Gastroesophageal sphincter (tissue), 3 donors: ENCODE results near the gene HMX3.

Source experiments
- CTCF ChIP-seq, 4 experiments: fragments of 200-600 bp in 2 of 4; fragments of 450-650 bp in 2 of 4; sonication (generic) in 1 of 4; IDR thresholded peaks; one replicate each; pipeline ENCODE4 v1.5.1; 2017 to 2019; ENCODE audit warnings: antibody characterized with exemption in 4 of 4, mild to moderate bottlenecking in 2 of 4, moderate library complexity in 2 of 4
- EP300 ChIP-seq: sonication (generic); formaldehyde crosslinking; IDR thresholded peaks from one replicate; pipeline ENCODE4 v1.6.1; 2017; ENCODE audit warnings: antibody characterized with exemption, mild to moderate bottlenecking

GRCh38 chr10:123143162-123143824 is 7.5 kb downstream of the HMX3 start:
- TF ChIP-seq EP300: no peak
- TF ChIP-seq CTCF (IDR thresholded peaks at IDR 0.05): no peak
